Mesendoderm (in vitro differentiated cells): Measurements from ENCODE around the gene ADCY9.

ENCODE experiments used
- DNase-seq: peaks from one replicate; pipeline ENCODE4 v3.0.0; 2013
- H2AK5ac ChIP-seq: 2 replicates; pipeline ENCODE4 v1.6.1; 2013; ENCODE audit warnings: low read length, inconsistent platforms
- H2BK120ac ChIP-seq: 2 replicates; pipeline ENCODE4 v1.6.1; 2013; ENCODE audit warnings: low read depth, mild to moderate bottlenecking, low read length, moderate library complexity, mixed read lengths
- H2BK15ac ChIP-seq: replicated peaks from 2 replicates; pipeline ENCODE4 v1.6.1; 2013; ENCODE audit warnings: low read depth, mild to moderate bottlenecking, moderate library complexity
- H2BK5ac ChIP-seq: 2 replicates; pipeline ENCODE4 v1.6.1; 2013; ENCODE audit warnings: low read length, inconsistent platforms
- H3K18ac ChIP-seq: 2 replicates; pipeline ENCODE4 v1.6.1; 2013; ENCODE audit warnings: mild to moderate bottlenecking, low read length, mixed read lengths
- H3K23ac ChIP-seq: one replicate; pipeline ENCODE4 v1.6.1; 2013; ENCODE audit warnings: low read length
- H3K27ac ChIP-seq: 2 replicates; pipeline ENCODE4 v1.5.1; 2013; ENCODE audit warnings: low read depth, mild to moderate bottlenecking, inconsistent platforms, low read length, moderate library complexity
- H3K27me3 ChIP-seq: 2 replicates; pipeline ENCODE4 v1.6.1; 2013; ENCODE audit warnings: low read length, control low read depth, mild to moderate bottlenecking, inconsistent platforms; ENCODE audit not compliant: insufficient read depth, poor library complexity
- H3K36me3 ChIP-seq: 2 replicates; pipeline ENCODE4 v1.6.1; 2013; ENCODE audit warnings: low read length, inconsistent platforms; ENCODE audit not compliant: control insufficient read depth, insufficient read depth
- H3K4ac ChIP-seq: one replicate; pipeline ENCODE4 v1.6.1; 2013; ENCODE audit warnings: low read depth, mild to moderate bottlenecking, low read length, moderate library complexity
- H3K4me1 ChIP-seq: 2 replicates; pipeline ENCODE4 v1.6.1; 2013; ENCODE audit warnings: low read depth, low read length, inconsistent platforms; ENCODE audit not compliant: control insufficient read depth
- H3K4me2 ChIP-seq: 2 replicates; pipeline ENCODE4 v1.6.1; 2013; ENCODE audit warnings: low read length
- H3K4me3 ChIP-seq: 2 replicates; pipeline ENCODE4 v1.5.1; 2013; ENCODE audit warnings: mild to moderate bottlenecking, low read length
- H3K56ac ChIP-seq: one replicate; pipeline ENCODE4 v1.6.1; 2013; ENCODE audit warnings: low read length
- H3K79me1 ChIP-seq: 2 replicates; pipeline ENCODE4 v1.6.1; 2013; ENCODE audit warnings: low read length, inconsistent platforms
- H3K79me2 ChIP-seq: 2 replicates; pipeline ENCODE4 v1.6.1; 2013; ENCODE audit warnings: mild to moderate bottlenecking, low read length; ENCODE audit not compliant: control insufficient read depth, insufficient read depth
- H3K9ac ChIP-seq: 2 replicates; pipeline ENCODE4 v1.6.1; 2013; ENCODE audit warnings: low read length, inconsistent platforms
- H4K5ac ChIP-seq: one replicate; pipeline ENCODE4 v1.6.1; 2013; ENCODE audit warnings: low read length
- H4K8ac ChIP-seq: one replicate; pipeline ENCODE4 v1.6.1; 2013; ENCODE audit warnings: low read depth, mild to moderate bottlenecking, control low read depth, low read length, moderate library complexity
- WGBS: extraction: QIAGEN DNeasy Blood & Tissue Kit; methylation state at CpG from one replicate; pipeline ENCODE4 v1.1.7; 2013; ENCODE audit warnings: low lambda C conversion rate, missing lambda C conversion rate; ENCODE audit not compliant: insufficient coverage; ENCODE audit errors: extremely low coverage; 5-methylcytosine and 5-hydroxymethylcytosine counted together

Gene ADCY9

DNA sequence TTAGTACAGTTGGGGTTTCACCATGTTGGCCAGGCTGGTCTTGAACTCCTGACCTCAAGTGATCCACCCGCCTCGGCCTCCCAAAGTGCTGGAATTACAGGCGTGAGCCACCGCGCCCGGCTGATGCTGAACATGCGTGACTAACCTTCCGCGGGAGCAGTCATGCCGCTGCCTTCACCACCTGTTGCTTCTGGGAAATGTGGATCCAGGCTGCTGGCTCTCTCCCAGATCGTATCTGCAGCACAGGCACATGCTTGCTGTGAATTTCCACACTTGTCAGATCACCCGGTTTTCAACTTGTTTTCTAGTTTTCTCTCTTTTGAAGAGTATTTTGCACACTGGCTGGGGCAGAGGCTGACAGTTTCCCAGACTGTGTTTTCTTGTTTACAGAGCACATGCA is 97.9 kb downstream of the ADCY9 start:
- Histone ChIP-seq H4K5ac (no peak overlapping the region), H3K27me3 (no peaks in the 10 kb centered on the region), H3K4me3 (no peak overlapping the region), H3K27ac (no peak overlapping the region), H2BK5ac (no peak overlapping the region), H2BK15ac (no peak overlapping the region), H3K4me1 (peaks cover 7% of the 10 kb centered on the region), H3K4ac (no peak overlapping the region), H2AK5ac (no peak overlapping the region), H3K4me2 (no peak overlapping the region), H3K9ac (no peak overlapping the region), H3K56ac (no peak overlapping the region), H3K36me3 (no peaks in the 10 kb centered on the region), H3K23ac (no peak overlapping the region), H3K18ac (no peak overlapping the region), H3K79me2 (no peaks in the 10 kb centered on the region), H3K79me1 (no peaks in the 10 kb centered on the region), H2BK120ac (no peak overlapping the region), H4K8ac (no peak overlapping the region)
- WGBS = no CpG with 5 or more reads among the region's 12 CpGs
- DNase-seq = no peak

DNA sequence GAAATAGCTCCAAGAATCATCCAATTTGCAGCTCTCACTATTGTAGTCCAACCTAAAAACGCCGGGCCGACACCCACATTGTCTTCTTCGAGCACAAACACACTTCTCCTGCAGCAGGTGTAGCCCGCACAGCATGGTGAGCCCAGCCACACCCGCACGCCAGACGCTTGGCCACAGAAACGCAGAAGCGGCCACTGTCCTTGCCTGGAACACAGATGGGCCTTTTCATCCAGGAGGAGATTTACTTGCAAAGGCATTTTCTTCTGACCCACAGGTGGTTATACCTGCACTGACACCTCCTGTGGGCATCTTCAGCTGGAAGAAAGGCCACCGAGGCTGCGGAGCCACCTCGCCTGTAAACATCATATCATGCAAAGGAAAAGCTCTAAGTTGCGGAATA is 98.4 kb downstream of the ADCY9 start:
- Histone ChIP-seq H2BK5ac (no peak overlapping the region), H3K79me1 (no peaks in the 10 kb centered on the region), H3K9ac (no peak overlapping the region), H3K4me1 (peaks cover 7% of the 10 kb centered on the region), H3K4ac (no peak overlapping the region), H2AK5ac (no peak overlapping the region), H3K4me3 (no peak overlapping the region), H4K5ac (no peak overlapping the region), H3K79me2 (no peaks in the 10 kb centered on the region), H3K23ac (no peak overlapping the region), H4K8ac (no peak overlapping the region), H3K18ac (no peak overlapping the region), H3K56ac (no peak overlapping the region), H3K27me3 (no peaks in the 10 kb centered on the region), H2BK15ac (no peak overlapping the region), H3K36me3 (no peaks in the 10 kb centered on the region), H3K27ac (no peak overlapping the region), H2BK120ac (no peak overlapping the region), H3K4me2 (no peak overlapping the region)
- no peak for DNase-seq
- WGBS = no CpG with 5 or more reads among the region's 14 CpGs

DNA sequence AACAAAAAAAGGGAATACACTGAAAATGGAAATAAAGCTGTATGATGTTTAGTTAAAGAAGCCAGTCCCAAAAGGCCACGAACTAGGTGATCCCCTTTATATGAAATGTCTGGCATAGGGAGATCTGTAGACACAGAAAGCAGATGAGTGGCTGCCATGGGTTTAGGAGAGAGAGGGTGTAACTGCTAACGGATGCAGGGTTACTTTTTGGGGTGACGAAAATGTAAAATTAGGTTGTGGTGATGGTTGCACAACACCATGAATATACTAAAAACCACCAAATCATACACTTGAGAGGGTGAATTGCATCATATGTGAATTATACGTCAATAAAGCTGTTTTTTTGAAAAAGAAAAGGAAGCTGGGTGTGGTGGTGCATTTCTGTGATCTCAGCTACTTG is 99.6 kb downstream of the ADCY9 start:
- Histone ChIP-seq H2AK5ac (no peak overlapping the region), H3K4ac (no peak overlapping the region), H3K23ac (no peak overlapping the region), H3K79me2 (no peaks in the 10 kb centered on the region), H3K4me2 (no peak overlapping the region), H2BK15ac (no peak overlapping the region), H2BK5ac (no peak overlapping the region), H2BK120ac (no peak overlapping the region), H3K36me3 (no peaks in the 10 kb centered on the region), H3K9ac (no peak overlapping the region), H4K8ac (no peak overlapping the region), H3K56ac (no peak overlapping the region), H3K27me3 (no peaks in the 10 kb centered on the region), H3K18ac (no peak overlapping the region), H3K27ac (no peak overlapping the region), H3K79me1 (no peaks in the 10 kb centered on the region), H3K4me3 (no peak overlapping the region), H4K5ac (no peak overlapping the region), H3K4me1 (peaks cover 7% of the 10 kb centered on the region)
- DNase-seq = no peak
- WGBS = no CpG with 5 or more reads among the region's 4 CpGs

DNA sequence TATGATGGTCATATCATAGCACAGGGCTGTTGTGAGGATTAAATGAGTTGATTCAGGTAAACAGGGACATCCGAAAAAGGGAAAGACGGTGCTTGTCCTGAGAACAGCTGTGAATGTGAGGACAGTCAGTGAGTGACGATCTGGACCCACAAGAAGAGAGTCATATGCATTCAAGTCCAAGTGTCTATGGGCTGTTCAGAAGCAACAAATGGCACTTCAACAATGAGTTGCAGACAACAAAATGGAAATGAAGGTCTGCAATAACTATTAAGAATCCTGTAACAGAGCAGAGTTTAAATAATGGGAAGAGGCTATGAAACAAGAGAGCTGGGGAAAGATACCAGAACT is 100.3 kb downstream of the ADCY9 start:
- Histone ChIP-seq H2BK15ac (no peak overlapping the region), H3K23ac (no peak overlapping the region), H3K27me3 (no peaks in the 10 kb centered on the region), H3K4me1 (peaks cover 2% of the 10 kb centered on the region), H3K56ac (no peak overlapping the region), H3K79me2 (no peaks in the 10 kb centered on the region), H3K4ac (no peak overlapping the region), H3K18ac (no peak overlapping the region), H4K8ac (no peak overlapping the region), H4K5ac (no peak overlapping the region), H3K4me2 (no peak overlapping the region), H3K9ac (no peak overlapping the region), H3K4me3 (no peak overlapping the region), H3K27ac (no peak overlapping the region), H2AK5ac (no peak overlapping the region), H2BK5ac (no peak overlapping the region), H3K79me1 (no peaks in the 10 kb centered on the region), H2BK120ac (no peak overlapping the region), H3K36me3 (no peaks in the 10 kb centered on the region)
- no peak for DNase-seq
- WGBS = no CpG with 5 or more reads among the region's 3 CpGs

DNA sequence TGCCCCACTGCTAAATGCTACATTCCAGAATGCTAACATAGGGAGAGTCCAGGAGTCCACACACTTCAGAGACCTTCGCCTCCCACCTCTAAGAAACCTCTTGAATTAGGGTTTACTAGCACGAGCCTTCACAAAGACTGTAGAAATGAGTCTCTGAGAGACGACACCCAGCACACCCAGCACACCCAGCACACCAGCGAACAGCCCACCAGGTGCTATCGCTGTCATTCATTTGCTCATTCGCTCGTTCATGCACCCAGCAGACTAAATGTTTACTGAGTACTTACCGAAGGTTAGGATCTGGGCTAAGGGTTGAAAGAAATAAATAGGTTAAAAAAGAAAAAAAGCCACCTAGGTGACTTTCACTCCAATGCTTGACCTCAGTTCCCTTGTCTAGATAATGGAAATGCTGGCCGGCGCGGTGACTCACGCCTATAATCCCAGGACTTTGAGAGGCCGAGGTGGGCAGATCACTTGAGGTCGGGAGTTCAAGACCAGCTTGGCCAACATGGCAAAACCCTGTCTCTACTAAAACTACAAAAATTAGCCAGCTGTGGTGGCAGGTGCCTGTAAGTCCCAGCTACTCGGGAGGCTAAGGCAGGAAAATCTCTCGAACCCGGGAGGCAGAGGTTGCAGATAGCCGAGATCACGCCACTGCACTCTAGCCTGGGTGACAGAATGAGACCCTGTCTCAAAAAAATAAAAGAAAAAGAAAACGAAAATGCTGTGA is 100.8 kb downstream of the ADCY9 start:
- H3K27me3 ChIP-seq = no peaks in the 10 kb centered on the region
- peaks cover 2% of the 10 kb centered on the region for H3K4me1 ChIP-seq
- H3K36me3 ChIP-seq = no peaks in the 10 kb centered on the region
- H2AK5ac ChIP-seq = no peak overlapping the region
- H4K5ac ChIP-seq = no peak overlapping the region
- H2BK5ac ChIP-seq = no peak overlapping the region
- H3K4me2 ChIP-seq = no peak overlapping the region
- no peak overlapping the region for H4K8ac ChIP-seq
- DNase-seq = no peak
- no peak overlapping the region for H3K9ac ChIP-seq
- H3K79me1 ChIP-seq = no peaks in the 10 kb centered on the region
- H2BK15ac ChIP-seq = no peak overlapping the region
- H3K27ac ChIP-seq = no peak overlapping the region
- no peak overlapping the region for H3K4me3 ChIP-seq
- H3K18ac ChIP-seq = no peak overlapping the region
- H3K23ac ChIP-seq = no peak overlapping the region
- H3K79me2 ChIP-seq = no peaks in the 10 kb centered on the region
- H3K4ac ChIP-seq = no peak overlapping the region
- WGBS = no CpG with 5 or more reads among the region's 20 CpGs
- no peak overlapping the region for H3K56ac ChIP-seq
- H2BK120ac ChIP-seq = no peak overlapping the region
